ENCODE measurements around the gene RGL1. TPM values are rescaled to one million over a fixed set of nuclear protein-coding genes. Genes with fewer than 3 reads are reported as not detected.

Gene RGL1
- total RNA-seq, 4 donors from 2014 or later: 9.3 to 36.3 (median 16.3) TPM

DNA sequence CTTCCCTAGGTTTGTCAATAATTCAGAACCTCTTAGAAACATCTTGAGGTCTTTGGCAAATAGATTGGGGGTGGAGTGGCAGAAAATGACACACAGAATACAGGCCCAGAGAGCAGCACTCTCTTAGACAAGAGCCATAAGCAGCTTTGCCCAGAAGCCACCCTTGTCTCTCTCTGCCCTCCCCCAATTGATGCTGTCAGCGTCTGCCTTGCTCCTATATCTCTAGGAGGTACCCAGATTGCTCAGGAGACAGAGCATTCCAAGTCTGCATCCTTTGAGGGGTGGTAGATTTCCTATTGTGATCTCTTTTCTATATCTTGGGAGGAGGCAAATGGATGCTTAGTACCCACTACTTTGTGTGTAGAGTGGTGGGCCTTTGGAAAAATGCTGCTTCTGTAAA lies 1.8 kb downstream of the RGL1 start:
- Histone ChIP-seq H3K27me3 (no peaks in the 10 kb centered on the region), H3K9me3 (no peaks in the 10 kb centered on the region), H3K4me1 (peaks cover 4 to 9% of the 10 kb centered on the region in 2 donors), H3K4me3 (replicated peaks in 1 of 3) (peak overlapping the region in 1 of 3 donors; percentile 19), H3K36me3 (no peaks in the 10 kb centered on the region), H3K27ac (peak overlapping the region in 1 of 3 donors; percentile 44)
- intact Hi-C loops (cut with DNase I): no loop called here
- 31 to 43% methylated on average over 1 of the region's 1 CpG for WGBS, 2 donors
- DNase-seq: no peak
- TF ChIP-seq POLR2A (IDR thresholded peaks at IDR 0.05): no peak
- no peak for TF ChIP-seq CTCF (IDR thresholded peaks at IDR 0.05)

GRCh38 chr1:183807549-183808168 lies 2.7 kb downstream of the RGL1 start:
- DNase-seq: peak in 1 of 2 donors; percentile 8
- intact Hi-C loops (cut with DNase I): no loop called here
- Histone ChIP-seq H3K36me3 (no peaks in the 10 kb centered on the region), H3K4me3 (replicated peaks in 1 of 3) (no peak overlapping the region), H3K9me3 (no peaks in the 10 kb centered on the region), H3K27me3 (no peaks in the 10 kb centered on the region), H3K27ac (no peak overlapping the region), H3K4me1 (peaks cover 4 to 9% of the 10 kb centered on the region in 2 donors)
- TF ChIP-seq POLR2A (IDR thresholded peaks at IDR 0.05) (no peak), CTCF (IDR thresholded peaks at IDR 0.05) (no peak)
- 67 to 70% methylated on average over 2 of the region's 2 CpGs for WGBS, 2 donors

GRCh38 chr1:183808296-183809027 lies 3.5 kb downstream of the RGL1 start:
- Histone ChIP-seq H3K4me1 (peaks cover 4 to 9% of the 10 kb centered on the region in 2 donors), H3K27ac (no peak overlapping the region)
- intact Hi-C loops (cut with DNase I): no loop called here

DNA sequence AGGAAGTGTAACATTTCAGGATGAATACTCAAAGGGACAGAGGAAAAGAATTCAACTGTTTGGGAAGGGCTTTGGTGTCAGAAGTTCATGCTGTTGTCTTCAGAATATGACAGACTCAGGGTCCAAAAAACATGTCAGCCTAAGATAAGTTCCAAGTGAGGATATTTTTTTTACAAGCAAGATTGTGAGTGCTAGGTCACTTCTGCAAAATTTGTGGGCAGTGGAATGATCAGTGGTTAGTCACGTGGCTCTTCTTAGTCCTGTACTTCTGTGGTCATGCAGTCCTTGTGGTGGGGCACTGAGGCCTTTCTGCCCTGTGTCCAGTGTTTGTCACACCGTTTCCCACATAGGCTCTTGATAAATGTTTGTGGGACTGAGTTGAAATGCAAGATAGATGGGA lies 5.2 kb downstream of the RGL1 start:
- H3K27me3 ChIP-seq: no peaks in the 10 kb centered on the region
- no peak for DNase-seq
- no peak overlapping the region for H3K27ac ChIP-seq
- no peak overlapping the region for H3K4me3 ChIP-seq (replicated peaks in 1 of 3)
- intact Hi-C loops (cut with DNase I): no loop called here
- no peaks in the 10 kb centered on the region for H3K36me3 ChIP-seq
- TF ChIP-seq POLR2A (IDR thresholded peaks at IDR 0.05) (no peak), CTCF (IDR thresholded peaks at IDR 0.05) (no peak)
- H3K9me3 ChIP-seq: no peaks in the 10 kb centered on the region
- peaks cover 4 to 5% of the 10 kb centered on the region in 2 donors for H3K4me1 ChIP-seq
- 59 to 83% methylated on average over 2 of the region's 2 CpGs for WGBS, 2 donors

More at GRCh38 chr1:183808296-183809027, 3.5 kb downstream of the RGL1 start:
- DNase-seq: no peak
- Histone ChIP-seq H3K27me3 (no peaks in the 10 kb centered on the region), H3K36me3 (no peaks in the 10 kb centered on the region), H3K9me3 (no peaks in the 10 kb centered on the region), H3K4me3 (replicated peaks in 1 of 3) (no peak overlapping the region)
- TF ChIP-seq CTCF (IDR thresholded peaks at IDR 0.05) (no peak), POLR2A (IDR thresholded peaks at IDR 0.05) (no peak)
- 85 to 88% methylated on average over 2 of the region's 2 CpGs for WGBS, 2 donors
